ENCODE data around the gene THRA. TPM values are rescaled to one million over a fixed set of nuclear protein-coding genes. Genes with fewer than 3 reads are reported as not detected.
A peak's percentile ranks its signal among the peaks of the same experiment; 100 is the strongest.

THRA gene
- total and polyA plus RNA-seq, 9 of the 15 experiments (the other 6 are each of a cell fraction or from before 2014, with no cell fraction given) = 0.34 to 23.4 (median 12.7) TPM

- TF ChIP-seq THRB (CRISPR knock-in tag; conservative IDR thresholded peaks at IDR 0.05) (no peak), ZNF766 (CRISPR knock-in tag; conservative IDR thresholded peaks at IDR 0.05) (no peak), MBD2 (IDR thresholded peaks at IDR 0.05; ENCODE audit: borderline replicate concordance, low read depth) (no peak), HEY1 (CRISPR knock-in tag; IDR thresholded peaks at IDR 0.05; ENCODE audit: borderline replicate concordance) (no peak; the same call in 1 of the 2 replicates), EP300 (IDR thresholded peaks at IDR 0.05; ENCODE audit: low read length) (no peak), CHD4 (IDR thresholded peaks at IDR 0.05; ENCODE audit: insufficient read depth, insufficient replicate concordance, low read depth, low read length, poor library complexity, severe bottlenecking) (no peak), MITF (IDR thresholded peaks at IDR 0.05) (no peak), MYBL2 (IDR thresholded peaks at IDR 0.05; ENCODE audit: low read depth) (no peak), MYBL2 (CRISPR knock-in tag; IDR thresholded peaks at IDR 0.05; ENCODE audit: borderline replicate concordance) (no peak), ZBTB9 (CRISPR knock-in tag; IDR thresholded peaks at IDR 0.05) (peak; percentile 46; the same call in 1 of the 2 replicates), RBBP5 (IDR thresholded peaks at IDR 0.05; ENCODE audit: borderline replicate concordance, insufficient read depth, low read length, poor library complexity, severe bottlenecking) (no peak), POLR3G (IDR thresholded peaks at IDR 0.05; ENCODE audit: extremely low read depth, insufficient read length, insufficient replicate concordance) (no peak), NCOR1 (IDR thresholded peaks at IDR 0.05) (no peak), KLF16 (IDR thresholded peaks at IDR 0.05) (no peak), ZNF584 (CRISPR knock-in tag; IDR thresholded peaks at IDR 0.05; ENCODE audit: low read depth) (peak; percentile 67; the same call in 1 of the 2 replicates), HNRNPH1 (optimal IDR thresholded peaks at IDR 0.05; ENCODE audit: low read depth, low read length) (no peak), MXD1 (CRISPR knock-in tag; IDR thresholded peaks at IDR 0.05; ENCODE audit: borderline replicate concordance, poor library complexity, severe bottlenecking) (no peak), SIRT6 (IDR thresholded peaks at IDR 0.05; ENCODE audit: low read depth, low read length) (no peak), SMARCB1 (IDR thresholded peaks at IDR 0.05; ENCODE audit: insufficient read length, low read depth) (no peak), CREB3L1 (IDR thresholded peaks at IDR 0.05; ENCODE audit: borderline replicate concordance, low read depth) (no peak; the same call in 1 of the 2 replicates), BCL6 (CRISPR knock-in tag; IDR thresholded peaks at IDR 0.05) (no peak)
These were observed 35.4 kb downstream of the THRA start (continued) for GRCh38 chr17:40097931-40098845.

Data from K562 (cell line).